Adrenal gland (tissue), 12 donors: ENCODE results near the gene ACVR1. TPM values are rescaled to one million over a fixed set of nuclear protein-coding genes. Genes with fewer than 3 reads are reported as not detected.

Experiments
- DNase-seq, 7 donors: peaks; one replicate each; pipeline ENCODE4 v3.0.0-alpha.2; 2019 to 2020
- H3K27ac ChIP-seq, 5 donors: fragments of 200-600 bp; sonication (generic) in 4 of 5; 1 replicate in 3 of 5; 2 replicates in 2 of 5; pipeline versions ENCODE4 v1.5.1 to v1.8.0; 2016 to 2020; ENCODE audit warnings: mild to moderate bottlenecking in 1 of 5
- H3K27me3 ChIP-seq: fragments of 200-600 bp; 2 replicates; pipeline ENCODE4 v1.8.0; 2021
- H3K36me3 ChIP-seq, 2 donors: fragments of 200-600 bp; replicated peaks in 1 of 2; 1 replicate in 1 of 2; 2 replicates in 1 of 2; pipeline versions ENCODE4 v1.5.1 to v1.8.0; 2018 to 2022
- H3K4me1 ChIP-seq, 2 donors: fragments of 200-600 bp; replicated peaks in 1 of 2; 1 replicate in 1 of 2; 2 replicates in 1 of 2; pipeline versions ENCODE4 v1.5.1 to v1.8.0; 2018 to 2021
- H3K4me3 ChIP-seq, 4 donors: fragments of 200-600 bp; sonication (generic) in 3 of 4; one replicate each; pipeline ENCODE4 v1.5.1; 2016 to 2018
- H3K9me3 ChIP-seq, 3 donors: fragments of 200-600 bp; sonication (generic) in 1 of 3; replicated peaks in 1 of 3; 1 replicate in 2 of 3; 2 replicates in 1 of 3; pipeline versions ENCODE4 v1.5.1 to v1.8.0; 2016 to 2021
- CTCF ChIP-seq, 6 experiments: fragments of 450-650 bp in 4 of 6; fragments of 200-600 bp in 2 of 6; sonication (generic) in 1 of 6; IDR thresholded peaks; 1 replicate in 5 of 6; 2 replicates in 1 of 6; pipeline versions ENCODE4 v1.5.1 to v1.8.0; 2016 to 2021; ENCODE audit warnings: antibody characterized with exemption in 6 of 6, mild to moderate bottlenecking in 2 of 6, moderate library complexity in 1 of 6
- POLR2A ChIP-seq, 2 donors: fragments of 450-650 bp; IDR thresholded peaks; one replicate each; pipeline ENCODE4 v1.6.1; 2017; ENCODE audit warnings: antibody characterized with exemption in 2 of 2, mild to moderate bottlenecking in 2 of 2, moderate library complexity in 1 of 2
- WGBS, 4 donors: extraction: QIAGEN DNeasy Blood & Tissue Kit in 2 of 4; methylation state at CpG; one replicate each; pipeline versions ENCODE4 v1.1.5 to v1.1.7; 2013 to 2017; 5-methylcytosine and 5-hydroxymethylcytosine counted together
- intact Hi-C, 2 donors: fragments of 100-400 bp; cut with DNase I; formaldehyde crosslinking; loops; one replicate each; pipeline versions ENCODE4 v1.14.1 to v1.15.0; 2022 to 2023
- polyA plus RNA-seq, 3 donors: library from polyadenylated mRNA; stranded (reverse); fragments of 200-250 nt in 2 of 3; fragments of 350-450 nt in 1 of 3; fragmentation: Illumina TruSeq in 1 of 3; extraction: RNeasy Lipid Tissue Mini Kit (QIAGEN cat#74804) in 1 of 3; gene quantifications; one replicate each; pipeline ENCODE4 v1.2.3, GENCODE V29; 2013 to 2014
- total RNA-seq, 9 donors: library from RNA; depleted of rRNA in 4 of 9; stranded (reverse); fragments of >200 nt in 4 of 9; fragments of 120-200 nt in 1 of 9; fragmentation: NEBNext Ultra II Directional in 1 of 9; extraction: Animal tissue kit (Norgen Biotek cat#: 25700) in 1 of 9; gene quantifications; one replicate each; pipeline versions ENCODE4 v1.1.0 to v1.2.4, GENCODE V29; 2013 to 2023
- donor health status: healthy with polysubstance abuse.
- donor health status: Bipolar disorder and iron deficiency.
- donor health status: DM: yes; HTN: yes; CAD: no.
- donor health status: DM: no; HTN: no; CAD: no.
- donor health status: DM: no; HTN: no; CAD: no.
- donor health status: DM: yes; HTN: yes; CAD: no.

The ACVR1 gene
- total and polyA plus RNA-seq, 12 donors, result 4.6 to 25.0 (median 16.0) TPM

GRCh38 chr2:157840568-157841156 lies 35.5 kb downstream of the ACVR1 start:
- no peaks in the 10 kb centered on the region for H3K9me3 ChIP-seq
- TF ChIP-seq CTCF (IDR thresholded peaks at IDR 0.05) (no peak), POLR2A (IDR thresholded peaks at IDR 0.05) (no peak)
- 57 to 83% (median 67%) methylated on average over 3 to 10 of the region's 10 CpGs for WGBS, 4 donors
- H3K27me3 ChIP-seq, result no peaks in the 10 kb centered on the region
- no peak overlapping the region for H3K4me3 ChIP-seq
- DNase-seq, result no peak
- intact Hi-C loops, result no loop called here
- peaks cover 18 to 58% of the 10 kb centered on the region in 2 donors for H3K4me1 ChIP-seq
- peak overlapping the region in 1 of 5 donors; percentile 92 for H3K27ac ChIP-seq
- H3K36me3 ChIP-seq, result no peaks in the 10 kb centered on the region

GRCh38 chr2:157839822-157840221 lies 36.3 kb downstream of the ACVR1 start:
- DNase-seq, result no peak
- Histone ChIP-seq H3K27me3 (no peaks in the 10 kb centered on the region), H3K27ac (peak overlapping the region in 3 of 5 donors; percentile 86 to 92 (median 86)), H3K4me3 (no peak overlapping the region), H3K4me1 (peaks cover 18 to 58% of the 10 kb centered on the region in 2 donors), H3K9me3 (no peaks in the 10 kb centered on the region), H3K36me3 (no peaks in the 10 kb centered on the region)
- TF ChIP-seq POLR2A (IDR thresholded peaks at IDR 0.05), result no peak
- TF ChIP-seq CTCF (IDR thresholded peaks at IDR 0.05), result no peak
- 57 to 78% (median 78%) methylated on average over 2 of the region's 2 CpGs for WGBS, 4 donors
- intact Hi-C loops, result no loop called here

GRCh38 chr2:157839162-157839801 lies 36.8 kb downstream of the ACVR1 start:
- 42 to 54% (median 46%) methylated on average over 5 of the region's 5 CpGs for WGBS, 4 donors
- peaks cover 18 to 58% of the 10 kb centered on the region in 2 donors for H3K4me1 ChIP-seq

More at GRCh38 chr2:157839162-157839801, 36.8 kb downstream of the ACVR1 start:
- no peaks in the 10 kb centered on the region for H3K27me3 ChIP-seq
- intact Hi-C loops, result no loop called here
- H3K27ac ChIP-seq, result peak overlapping the region; percentile 71 to 92 (median 86)
- no peaks in the 10 kb centered on the region for H3K9me3 ChIP-seq
- no peaks in the 10 kb centered on the region for H3K36me3 ChIP-seq
- peak in 5 of 7 donors; percentile 25 to 40 (median 31) for DNase-seq
- TF ChIP-seq POLR2A (IDR thresholded peaks at IDR 0.05), result no peak
- TF ChIP-seq CTCF (IDR thresholded peaks at IDR 0.05), result no peak
- H3K4me3 ChIP-seq, result no peak overlapping the region
